Panc1 (cell line): ENCODE results near the gene ADCY3. TPM values are rescaled to one million over a fixed set of nuclear protein-coding genes. Genes with fewer than 3 reads are reported as not detected.

Experiments used
- ATAC-seq: fragments of 200-7000 bp; cut with Tn5 transposase; 2 replicates; pipeline ENCODE4 v1.9.1; 2020; ENCODE audit warnings: mild to moderate bottlenecking, moderate library complexity
- BruUV-seq: library from RNA; stranded (reverse); fragments of 400-500 nt; replicated peaks from 2 replicates; lab custom pipeline; 2021; lab: Mats Ljungman, UMichigan
- CTCF ChIA-PET: fragments of 300-600 bp; sonication (Branson Sonifier 250); formaldehyde crosslinking; loops from one replicate; lab custom pipeline; 2022; ENCODE audit warnings: antibody characterized with exemption; lab: Charles Lee
- POLR2A ChIA-PET: fragments of 300-600 bp; sonication (Branson Sonifier 250); formaldehyde crosslinking; loops from one replicate; lab custom pipeline; 2022; ENCODE audit warnings: antibody characterized with exemption; lab: Charles Lee
- DNase-seq: peaks from one replicate; pipeline ENCODE4 v3.0.0-alpha.2; 2010; ENCODE audit warnings: low read depth, low spot score
- H3K27ac ChIP-seq: 2 replicates; pipeline ENCODE4 v1.5.1; 2011; ENCODE audit warnings: mild to moderate bottlenecking, low read length, inconsistent platforms
- H3K27me3 ChIP-seq: fragments of 200-500 bp; sonication (Bioruptor generic); 2 replicates; pipeline ENCODE4 v1.6.0; 2014; ENCODE audit warnings: low read length, inconsistent platforms; ENCODE audit not compliant: control insufficient read depth, insufficient read depth
- H3K36me3 ChIP-seq: fragments of 200-500 bp; sonication (Bioruptor generic); 2 replicates; pipeline ENCODE4 v1.5.1; 2014; ENCODE audit warnings: inconsistent platforms, mild to moderate bottlenecking, low read length, moderate library complexity; ENCODE audit not compliant: control insufficient read depth, insufficient read depth
- H3K4me1 ChIP-seq: 2 replicates; pipeline ENCODE4 v1.5.1; 2011; ENCODE audit warnings: inconsistent platforms, mild to moderate bottlenecking, low read length, moderate library complexity; ENCODE audit not compliant: control insufficient read depth, insufficient read depth
- H3K4me3 ChIP-seq, 2 experiments: 2 replicates each; pipeline ENCODE4 v1.5.1; 2011 to 2012; ENCODE audit warnings: low read depth in 2 of 2, low read length in 2 of 2, mild to moderate bottlenecking in 2 of 2, inconsistent platforms in 1 of 2, moderate library complexity in 1 of 2
- H3K9me3 ChIP-seq: fragments of 200-500 bp; sonication (Bioruptor generic); 2 replicates; pipeline ENCODE4 v1.5.1; 2014; ENCODE audit warnings: low read depth, mild to moderate bottlenecking, inconsistent platforms, low read length, moderate library complexity; ENCODE audit not compliant: control insufficient read depth, insufficient read depth
- POLR2AphosphoS5 ChIP-seq: IDR thresholded peaks from 2 replicates; pipeline ENCODE4 v1.6.1; 2012; ENCODE audit warnings: mild to moderate bottlenecking, low read depth, low read length, moderate library complexity
- REST ChIP-seq, 2 experiments: IDR thresholded peaks; 2 replicates each; pipeline ENCODE4 v1.6.1; 2011 to 2012; ENCODE audit warnings: low read depth in 2 of 2, control low read depth in 1 of 2, low read length in 1 of 2, mild to moderate bottlenecking in 1 of 2, moderate library complexity in 1 of 2; ENCODE audit not compliant: insufficient read depth in 1 of 2
- SIN3A ChIP-seq: IDR thresholded peaks from 2 replicates; pipeline ENCODE4 v1.6.1; 2012; ENCODE audit warnings: low read depth, mild to moderate bottlenecking, low read length, moderate library complexity, borderline replicate concordance; ENCODE audit not compliant: insufficient read depth
- TCF7L2 ChIP-seq: IDR thresholded peaks from 2 replicates; pipeline ENCODE4 v1.6.1; 2011; ENCODE audit warnings: mild to moderate bottlenecking, low read depth, low read length, inconsistent platforms
- in situ Hi-C: cut with HindIII; loops from 2 replicates; pipeline ENCODE4 v1.10.0; 2016; ENCODE audit warnings: low sequenced_read_pairs, low pct_unique_long_range_greater_than_20kb
- intact Hi-C: fragments of 100-400 bp; cut with micrococcal nuclease; formaldehyde crosslinking; loops from one replicate; pipeline ENCODE4 v1.10.0; 2022; ENCODE audit not compliant: unreplicated experiment
- total RNA-seq: library from RNA; stranded (reverse); gene quantifications from one replicate; pipeline ENCODE4 v1.2.1, GENCODE V29; 2021; ENCODE audit not compliant: unreplicated experiment
- TF ChIP-seq, protein P1 (sequence below): fragments of 450-650 bp; IDR thresholded peaks from 2 replicates; pipeline ENCODE4 v1.5.1; 2017; ENCODE audit warnings: mild to moderate bottlenecking

Gene ADCY3
- total RNA-seq, 1 experiment from 2014 or later = 34.1 TPM

DNA sequence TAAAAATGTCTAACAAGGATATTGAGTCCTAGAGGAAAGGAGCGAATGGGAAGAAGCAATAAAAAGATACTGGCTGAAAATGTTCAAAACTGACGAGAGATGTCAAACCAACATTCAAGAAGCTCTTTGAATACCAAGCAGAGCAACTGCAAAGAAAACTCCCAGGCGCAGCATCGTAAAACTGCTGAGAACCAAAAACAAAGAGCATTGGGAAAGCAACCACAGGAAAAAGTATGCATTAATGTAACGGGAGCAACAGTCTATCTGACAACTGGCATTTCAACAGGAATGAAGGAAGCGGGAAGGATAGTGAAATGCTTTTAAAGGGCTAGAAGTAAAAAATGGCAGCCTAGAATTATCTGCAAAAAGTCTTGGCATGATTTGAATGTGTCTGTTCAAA is 53.1 kb downstream of the ADCY3 start:
- DNase-seq = no peak
- H3K27me3 ChIP-seq = no peaks in the 10 kb centered on the region
- BruUV-seq = no TSS peak
- in situ Hi-C loops (no loop called here), intact Hi-C loops (no loop called here)
- no peaks in the 10 kb centered on the region for H3K36me3 ChIP-seq
- TF ChIP-seq, protein P1, sequence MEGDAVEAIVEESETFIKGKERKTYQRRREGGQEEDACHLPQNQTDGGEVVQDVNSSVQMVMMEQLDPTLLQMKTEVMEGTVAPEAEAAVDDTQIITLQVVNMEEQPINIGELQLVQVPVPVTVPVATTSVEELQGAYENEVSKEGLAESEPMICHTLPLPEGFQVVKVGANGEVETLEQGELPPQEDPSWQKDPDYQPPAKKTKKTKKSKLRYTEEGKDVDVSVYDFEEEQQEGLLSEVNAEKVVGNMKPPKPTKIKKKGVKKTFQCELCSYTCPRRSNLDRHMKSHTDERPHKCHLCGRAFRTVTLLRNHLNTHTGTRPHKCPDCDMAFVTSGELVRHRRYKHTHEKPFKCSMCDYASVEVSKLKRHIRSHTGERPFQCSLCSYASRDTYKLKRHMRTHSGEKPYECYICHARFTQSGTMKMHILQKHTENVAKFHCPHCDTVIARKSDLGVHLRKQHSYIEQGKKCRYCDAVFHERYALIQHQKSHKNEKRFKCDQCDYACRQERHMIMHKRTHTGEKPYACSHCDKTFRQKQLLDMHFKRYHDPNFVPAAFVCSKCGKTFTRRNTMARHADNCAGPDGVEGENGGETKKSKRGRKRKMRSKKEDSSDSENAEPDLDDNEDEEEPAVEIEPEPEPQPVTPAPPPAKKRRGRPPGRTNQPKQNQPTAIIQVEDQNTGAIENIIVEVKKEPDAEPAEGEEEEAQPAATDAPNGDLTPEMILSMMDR = no peak
- TF ChIP-seq SIN3A (no peak), TCF7L2 (no peak), POLR2AphosphoS5 (no peak), REST (IDR thresholded peaks at IDR 0.05; ENCODE audit: insufficient read depth in 1 of 2, low read depth in 2 of 2, low read length in 1 of 2) (no peak)
- no peak for ATAC-seq
- no peaks in the 10 kb centered on the region for H3K9me3 ChIP-seq
- ChIA-PET CTCF (no interaction called here), POLR2A (no interaction called here)
- H3K4me1 ChIP-seq = no peaks in the 10 kb centered on the region
- no peak overlapping the region for H3K27ac ChIP-seq
- H3K4me3 ChIP-seq = no peak overlapping the region

DNA sequence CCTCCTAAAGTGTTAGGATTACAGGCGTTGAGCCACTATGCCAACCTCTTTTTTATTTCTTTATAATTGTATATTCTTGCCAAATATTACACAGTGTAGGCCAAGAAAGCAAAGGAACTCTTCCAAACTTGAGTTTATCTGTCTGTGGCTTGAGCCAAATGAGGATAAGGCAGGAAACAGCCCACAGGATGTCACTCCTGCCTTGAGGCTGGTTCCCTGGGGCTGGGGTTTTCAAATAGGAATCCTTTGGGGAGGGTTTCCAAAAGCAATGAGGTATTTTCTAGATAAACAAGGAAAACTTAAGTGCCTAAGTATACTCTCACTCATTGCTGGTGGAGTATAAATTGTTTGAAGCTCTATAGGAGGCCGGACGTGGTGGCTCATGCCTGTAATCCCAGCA is 56.4 kb downstream of the ADCY3 start:
- Histone ChIP-seq H3K9me3 (no peaks in the 10 kb centered on the region), H3K4me1 (no peaks in the 10 kb centered on the region), H3K36me3 (no peaks in the 10 kb centered on the region), H3K27ac (no peak overlapping the region), H3K4me3 (no peak overlapping the region), H3K27me3 (no peaks in the 10 kb centered on the region)
- POLR2A ChIA-PET = no interaction called here
- no peak for ATAC-seq
- in situ Hi-C loops = no loop called here
- intact Hi-C loops = no loop called here
- CTCF ChIA-PET = no interaction called here
- TF ChIP-seq REST (IDR thresholded peaks at IDR 0.05; ENCODE audit: insufficient read depth in 1 of 2, low read depth in 2 of 2, low read length in 1 of 2) = no peak
- TF ChIP-seq, protein P1 = no peak
- no peak for TF ChIP-seq TCF7L2
- TF ChIP-seq SIN3A = no peak
- no peak for TF ChIP-seq POLR2AphosphoS5
- no TSS peak for BruUV-seq
- DNase-seq = no peak
